HepG2 (cell line): ENCODE results near the gene THRAP3. TPM values are rescaled to one million over a fixed set of nuclear protein-coding genes. Genes with fewer than 3 reads are reported as not detected.

Experiments
- ATRX ChIP-seq: sonication (generic); formaldehyde crosslinking; IDR thresholded peaks from 2 replicates; pipeline ENCODE4 v1.4.0; 2020; ENCODE audit warnings: missing genetic modification reagents, borderline replicate concordance
- FOXK1 ChIP-seq: sonication (generic); formaldehyde crosslinking; IDR thresholded peaks from 2 replicates; pipeline ENCODE4 v1.4.0; 2020; ENCODE audit warnings: low read depth, missing genetic modification reagents, borderline replicate concordance
- GMEB1 ChIP-seq: sonication (generic); formaldehyde crosslinking; IDR thresholded peaks from 2 replicates; pipeline ENCODE4 v1.5.1; 2020; ENCODE audit warnings: missing genetic modification reagents, mild to moderate bottlenecking, borderline replicate concordance
- HDAC1 ChIP-seq: sonication (generic); formaldehyde crosslinking; IDR thresholded peaks from 2 replicates; pipeline ENCODE4 v1.5.1; 2020; ENCODE audit warnings: mild to moderate bottlenecking, missing genetic modification reagents
- HOXA5 ChIP-seq: sonication (generic); formaldehyde crosslinking; IDR thresholded peaks from 2 replicates; pipeline ENCODE4 v1.4.0; 2020; ENCODE audit warnings: missing genetic modification reagents
- NFKBIZ ChIP-seq: IDR thresholded peaks from 2 replicates; pipeline ENCODE4 v1.6.1; 2018; ENCODE audit warnings: missing genetic modification reagents, missing compliant biosample characterization
- NFRKB ChIP-seq: fragments of 450-650 bp; IDR thresholded peaks from 2 replicates; pipeline ENCODE4 v1.6.1; 2017
- PHF20 ChIP-seq: sonication (generic); formaldehyde crosslinking; IDR thresholded peaks from 2 replicates; pipeline ENCODE4 v1.5.0; 2020; ENCODE audit warnings: mild to moderate bottlenecking, missing genetic modification reagents
- PHF8 ChIP-seq: sonication (generic); formaldehyde crosslinking; IDR thresholded peaks from 2 replicates; pipeline ENCODE4 v1.5.0; 2020; ENCODE audit warnings: missing genetic modification reagents
- REL ChIP-seq: sonication (generic); formaldehyde crosslinking; conservative IDR thresholded peaks from 2 replicates; pipeline ENCODE4 v1.8.0; 2022; ENCODE audit warnings: mild to moderate bottlenecking, missing genetic modification reagents, moderate library complexity
- TERF1 ChIP-seq: sonication (generic); formaldehyde crosslinking; IDR thresholded peaks from 2 replicates; pipeline ENCODE4 v1.8.0; 2022; ENCODE audit warnings: mild to moderate bottlenecking, missing genetic modification reagents, moderate library complexity
- ZNF256 ChIP-seq: sonication (generic); formaldehyde crosslinking; conservative IDR thresholded peaks from 2 replicates; pipeline ENCODE4 v1.4.0; 2020; ENCODE audit warnings: missing genetic modification reagents
- ZNF264 ChIP-seq: sonication (generic); formaldehyde crosslinking; IDR thresholded peaks from 2 replicates; pipeline ENCODE4 v1.4.0; 2020; ENCODE audit warnings: missing genetic modification reagents
- ZNF503 ChIP-seq: sonication (generic); formaldehyde crosslinking; IDR thresholded peaks from 2 replicates; pipeline ENCODE4 v1.4.0; 2020; ENCODE audit warnings: missing genetic modification reagents
- ZNF558 ChIP-seq: sonication (generic); formaldehyde crosslinking; IDR thresholded peaks from 2 replicates; pipeline ENCODE4 v1.9.0; 2022; ENCODE audit warnings: mild to moderate bottlenecking, missing genetic modification reagents, borderline replicate concordance
- ZNF572 ChIP-seq: sonication (generic); formaldehyde crosslinking; IDR thresholded peaks from 2 replicates; pipeline ENCODE4 v1.5.1; 2020; ENCODE audit warnings: mild to moderate bottlenecking, missing genetic modification reagents
- ZNF629 ChIP-seq: sonication (generic); formaldehyde crosslinking; conservative IDR thresholded peaks from 2 replicates; pipeline ENCODE4 v1.5.0; 2020; ENCODE audit warnings: missing genetic modification reagents
- ZNF879 ChIP-seq: sonication (generic); formaldehyde crosslinking; IDR thresholded peaks from 2 replicates; pipeline ENCODE4 v1.8.1; 2023; ENCODE audit warnings: missing genetic modification reagents
- polyA plus RNA-seq, 8 experiments: library from polyadenylated mRNA; depleted of rRNA in 3 of 8; stranded (reverse) in 7 of 8; unstranded in 1 of 8; fragments of >200 nt; fragmentation: Illumina TruSeq in 4 of 8; extraction: Trizol in 4 of 8; gene quantifications; 2 replicates each; pipeline versions ENCODE4 v1.2.1 to v1.2.3, GENCODE V29; 2011 to 2016; ENCODE audit warnings: low read depth in 4 of 8, missing spikeins in 1 of 8, mixed read lengths in 1 of 8; ENCODE audit not compliant: insufficient read depth in 1 of 8
- total RNA-seq, 5 experiments: library from RNA; depleted of rRNA; stranded (reverse); fragments of >200 nt; fragmentation: Illumina TruSeq; extraction: Trizol; gene quantifications; 2 replicates each; pipeline ENCODE4 v1.2.3, GENCODE V29; 2016; ENCODE audit warnings: low read depth in 1 of 5
- TF ChIP-seq, protein P1 (sequence below), 2 experiments: sonication (generic) in 1 of 2; formaldehyde crosslinking in 1 of 2; IDR thresholded peaks; 2 replicates each; pipeline versions ENCODE4 v1.6.1 to v1.9.0; 2014 to 2022; ENCODE audit warnings: antibody characterized with exemption in 1 of 2, borderline replicate concordance in 1 of 2, inconsistent platforms in 1 of 2, low read depth in 1 of 2, missing genetic modification reagents in 1 of 2

The THRAP3 gene
- total and polyA plus RNA-seq, 2 of the 13 experiments (the other 11 are each of a cell fraction or from before 2014, with no cell fraction given), result 45.0 to 92.6 TPM

- no peak for TF ChIP-seq ZNF572 (CRISPR knock-in tag)
- TF ChIP-seq ZNF503 (CRISPR knock-in tag), result 0 out of 2 replicates have a peak, but pooled peaks have one; percentile 7
- TF ChIP-seq ATRX (CRISPR knock-in tag), result no peak
- 0 out of 2 replicates have a peak, but pooled peaks have one; percentile 41 for TF ChIP-seq NFKBIZ
- no peak for TF ChIP-seq ZNF264 (CRISPR knock-in tag)
- peak; percentile 67; the same call in 1 of the 2 replicates for TF ChIP-seq ZNF558 (CRISPR knock-in tag)
- TF ChIP-seq HOXA5 (CRISPR knock-in tag), result peak; percentile 6; the same call in 1 of the 2 replicates
- TF ChIP-seq FOXK1 (CRISPR knock-in tag), result no peak
- no peak for TF ChIP-seq TERF1 (CRISPR knock-in tag)
- TF ChIP-seq NFRKB, result no peak
- no peak for TF ChIP-seq ZNF629 (CRISPR knock-in tag)
- peak; percentile 92 for TF ChIP-seq GMEB1
- 0 out of 2 replicates have a peak, but pooled peaks have one; percentile 16 for TF ChIP-seq PHF20
- TF ChIP-seq, protein P1, sequence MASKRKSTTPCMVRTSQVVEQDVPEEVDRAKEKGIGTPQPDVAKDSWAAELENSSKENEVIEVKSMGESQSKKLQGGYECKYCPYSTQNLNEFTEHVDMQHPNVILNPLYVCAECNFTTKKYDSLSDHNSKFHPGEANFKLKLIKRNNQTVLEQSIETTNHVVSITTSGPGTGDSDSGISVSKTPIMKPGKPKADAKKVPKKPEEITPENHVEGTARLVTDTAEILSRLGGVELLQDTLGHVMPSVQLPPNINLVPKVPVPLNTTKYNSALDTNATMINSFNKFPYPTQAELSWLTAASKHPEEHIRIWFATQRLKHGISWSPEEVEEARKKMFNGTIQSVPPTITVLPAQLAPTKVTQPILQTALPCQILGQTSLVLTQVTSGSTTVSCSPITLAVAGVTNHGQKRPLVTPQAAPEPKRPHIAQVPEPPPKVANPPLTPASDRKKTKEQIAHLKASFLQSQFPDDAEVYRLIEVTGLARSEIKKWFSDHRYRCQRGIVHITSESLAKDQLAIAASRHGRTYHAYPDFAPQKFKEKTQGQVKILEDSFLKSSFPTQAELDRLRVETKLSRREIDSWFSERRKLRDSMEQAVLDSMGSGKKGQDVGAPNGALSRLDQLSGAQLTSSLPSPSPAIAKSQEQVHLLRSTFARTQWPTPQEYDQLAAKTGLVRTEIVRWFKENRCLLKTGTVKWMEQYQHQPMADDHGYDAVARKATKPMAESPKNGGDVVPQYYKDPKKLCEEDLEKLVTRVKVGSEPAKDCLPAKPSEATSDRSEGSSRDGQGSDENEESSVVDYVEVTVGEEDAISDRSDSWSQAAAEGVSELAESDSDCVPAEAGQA (IDR thresholded peaks at IDR 0.05; ENCODE audit: low read depth), result no peak
- TF ChIP-seq, protein P1 (CRISPR knock-in tag; IDR thresholded peaks at IDR 0.05; ENCODE audit: borderline replicate concordance), result 0 out of 2 replicates have a peak, but pooled peaks have one; percentile 28
- TF ChIP-seq ZNF879, result no peak
- peak; percentile 26; the same call in 1 of the 2 replicates for TF ChIP-seq HDAC1 (CRISPR knock-in tag)
- TF ChIP-seq ZNF256 (CRISPR knock-in tag), result peak; percentile 63; the same call in 1 of the 2 replicates
- peak; percentile 50; the same call in 1 of the 2 replicates for TF ChIP-seq PHF8 (CRISPR knock-in tag)
- TF ChIP-seq REL (CRISPR knock-in tag), result no peak
These were observed 467 bp downstream of the THRAP3 start (continued) for GRCh38 chr1:36224537-36225282.
